ENCODE results near the gene HNRNPLL.

HNRNPLL gene

DNA sequence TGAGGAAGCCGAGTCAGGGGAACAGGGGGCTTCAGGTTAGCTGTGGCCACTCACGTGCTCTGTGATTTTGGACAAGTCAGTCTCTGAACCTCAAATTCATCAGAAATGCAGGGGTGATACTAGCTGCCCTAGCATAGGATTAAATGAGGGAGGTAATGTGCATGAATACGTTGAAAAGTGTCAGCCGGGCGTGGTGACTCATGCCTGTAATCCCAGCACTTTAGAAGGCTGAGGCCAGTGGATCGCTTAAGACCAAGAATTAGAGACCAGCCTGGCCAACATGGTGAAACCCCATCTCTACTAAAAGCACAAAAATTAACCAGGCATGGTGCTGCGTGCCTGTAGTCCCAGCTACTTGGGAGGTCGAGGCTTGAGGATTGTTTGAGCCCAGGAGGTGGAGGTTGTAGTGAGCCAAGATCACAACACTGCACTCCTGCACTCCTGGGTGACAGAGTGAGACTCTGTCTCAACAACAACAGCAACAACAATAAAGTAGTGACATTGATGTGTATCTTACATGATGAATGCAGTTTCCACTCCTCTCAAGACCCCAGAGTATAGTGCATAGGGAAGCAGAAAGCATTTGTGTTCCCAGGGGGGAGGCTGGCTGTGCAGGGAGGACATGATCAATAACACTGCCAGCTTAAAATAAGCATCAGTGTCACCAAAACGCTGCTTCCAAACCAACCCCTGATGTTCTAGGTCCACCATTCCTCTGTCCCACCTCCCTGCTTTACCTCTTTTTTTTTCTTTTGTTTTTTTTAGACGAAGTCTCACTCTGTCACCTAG is 68.8 kb downstream of the HNRNPLL start:
- DNase-seq (ENCODE audit: low read depth) = no peak
- TF ChIP-seq MAX (IDR thresholded peaks at IDR 0.05; ENCODE audit: low read depth, low read length) (no peak), POLR2A (IDR thresholded peaks at IDR 0.05; ENCODE audit: extremely low read depth, insufficient read length) (no peak), MYC (IDR thresholded peaks at IDR 0.05; ENCODE audit: low read depth, low read length) (no peak)
- TF ChIP-seq, protein P1, sequence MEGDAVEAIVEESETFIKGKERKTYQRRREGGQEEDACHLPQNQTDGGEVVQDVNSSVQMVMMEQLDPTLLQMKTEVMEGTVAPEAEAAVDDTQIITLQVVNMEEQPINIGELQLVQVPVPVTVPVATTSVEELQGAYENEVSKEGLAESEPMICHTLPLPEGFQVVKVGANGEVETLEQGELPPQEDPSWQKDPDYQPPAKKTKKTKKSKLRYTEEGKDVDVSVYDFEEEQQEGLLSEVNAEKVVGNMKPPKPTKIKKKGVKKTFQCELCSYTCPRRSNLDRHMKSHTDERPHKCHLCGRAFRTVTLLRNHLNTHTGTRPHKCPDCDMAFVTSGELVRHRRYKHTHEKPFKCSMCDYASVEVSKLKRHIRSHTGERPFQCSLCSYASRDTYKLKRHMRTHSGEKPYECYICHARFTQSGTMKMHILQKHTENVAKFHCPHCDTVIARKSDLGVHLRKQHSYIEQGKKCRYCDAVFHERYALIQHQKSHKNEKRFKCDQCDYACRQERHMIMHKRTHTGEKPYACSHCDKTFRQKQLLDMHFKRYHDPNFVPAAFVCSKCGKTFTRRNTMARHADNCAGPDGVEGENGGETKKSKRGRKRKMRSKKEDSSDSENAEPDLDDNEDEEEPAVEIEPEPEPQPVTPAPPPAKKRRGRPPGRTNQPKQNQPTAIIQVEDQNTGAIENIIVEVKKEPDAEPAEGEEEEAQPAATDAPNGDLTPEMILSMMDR (IDR thresholded peaks at IDR 0.05; ENCODE audit: low read depth, low read length) = no peak
- no peak overlapping the region for H3K4me3 ChIP-seq (ENCODE audit: low read depth, low read length)

DNA sequence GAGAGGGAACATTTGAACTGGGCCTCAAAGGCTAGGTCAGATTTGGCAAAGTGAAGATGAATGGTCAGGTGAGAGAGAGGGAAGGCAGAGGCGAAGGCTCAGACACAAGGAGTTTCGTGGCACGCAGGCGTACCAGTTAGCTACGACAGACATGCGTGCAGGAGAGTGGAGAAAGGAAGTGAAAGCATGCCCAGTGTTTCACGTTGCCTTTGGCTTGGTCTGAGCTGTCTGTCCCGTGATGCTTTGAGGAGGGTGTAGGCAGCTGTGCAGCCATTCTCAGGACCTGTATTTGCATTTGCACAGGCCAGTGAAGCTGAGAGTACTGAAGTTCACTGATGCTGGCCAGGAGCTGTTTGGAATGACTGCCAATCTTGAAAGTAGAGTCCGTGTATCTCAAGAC is 69.5 kb downstream of the HNRNPLL start:
- DNase-seq (ENCODE audit: low read depth) = no peak
- TF ChIP-seq MAX (IDR thresholded peaks at IDR 0.05; ENCODE audit: low read depth, low read length) (no peak), POLR2A (IDR thresholded peaks at IDR 0.05; ENCODE audit: extremely low read depth, insufficient read length) (no peak), MYC (IDR thresholded peaks at IDR 0.05; ENCODE audit: low read depth, low read length) (no peak)
- TF ChIP-seq, protein P1 (IDR thresholded peaks at IDR 0.05; ENCODE audit: low read depth, low read length) = no peak

DNA sequence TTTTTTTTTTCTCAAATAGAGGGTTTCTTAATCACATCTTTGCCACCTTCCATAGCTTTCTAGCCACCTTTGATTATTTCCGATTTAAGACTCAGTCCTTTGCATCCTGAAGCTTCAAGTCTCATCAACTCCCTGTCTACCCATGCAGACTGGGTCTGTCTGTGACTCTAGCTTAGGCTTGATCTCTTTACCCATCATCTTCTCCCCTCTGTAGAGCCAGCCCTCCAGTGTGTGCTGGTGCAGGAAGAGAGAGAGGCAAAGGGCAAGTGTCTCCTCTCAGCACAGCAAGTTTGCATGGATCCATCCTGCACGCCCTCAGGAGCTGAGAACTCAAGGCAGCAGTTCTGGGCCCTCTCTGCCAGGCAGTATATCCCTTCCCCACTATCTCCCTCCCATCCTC is 70.4 kb downstream of the HNRNPLL start:
- no peak for DNase-seq (ENCODE audit: low read depth)
- no peak for TF ChIP-seq MAX (IDR thresholded peaks at IDR 0.05; ENCODE audit: low read depth, low read length)
- TF ChIP-seq POLR2A (IDR thresholded peaks at IDR 0.05; ENCODE audit: extremely low read depth, insufficient read length) = no peak
- TF ChIP-seq MYC (IDR thresholded peaks at IDR 0.05; ENCODE audit: low read depth, low read length) = no peak
- TF ChIP-seq, protein P1 (IDR thresholded peaks at IDR 0.05; ENCODE audit: low read depth, low read length) = no peak
- H3K4me3 ChIP-seq (ENCODE audit: low read depth, low read length) = no peak overlapping the region

More for the DNA sequence above, 69.5 kb downstream of the HNRNPLL start:
- H3K4me3 ChIP-seq (ENCODE audit: low read depth, low read length) = no peak overlapping the region

- no peak overlapping the region for H3K4me3 ChIP-seq (ENCODE audit: low read depth, low read length)
- DNase-seq (ENCODE audit: low read depth) = no peak
- TF ChIP-seq MYC (IDR thresholded peaks at IDR 0.05; ENCODE audit: low read depth, low read length) (no peak), POLR2A (IDR thresholded peaks at IDR 0.05; ENCODE audit: extremely low read depth, insufficient read length) (no peak), MAX (IDR thresholded peaks at IDR 0.05; ENCODE audit: low read depth, low read length) (no peak)
- TF ChIP-seq, protein P1 (IDR thresholded peaks at IDR 0.05; ENCODE audit: low read depth, low read length) = no peak
These were observed 73.5 kb downstream of the HNRNPLL start for GRCh38 chr2:38529208-38529607.

DNA sequence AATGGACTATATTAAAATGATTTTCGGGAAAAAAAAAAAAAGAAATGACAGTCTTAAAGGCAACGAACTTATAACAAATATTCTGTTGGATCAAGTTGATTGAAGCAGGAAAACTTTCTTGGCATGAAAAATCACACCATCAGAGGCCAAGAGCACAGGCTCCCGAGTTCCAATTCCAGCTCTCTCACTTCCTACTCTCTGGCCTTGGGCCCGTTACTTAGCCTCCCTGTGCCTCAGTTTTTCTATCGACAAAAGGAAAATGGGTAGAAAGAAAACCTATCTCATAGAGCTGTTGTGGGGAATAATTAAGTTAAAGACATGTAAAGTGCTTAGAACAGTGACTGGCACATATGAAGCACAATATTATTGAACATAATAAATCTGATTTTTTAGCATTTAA is 74.2 kb downstream of the HNRNPLL start:
- DNase-seq (ENCODE audit: low read depth) = no peak

More for the DNA sequence above, 74.2 kb downstream of the HNRNPLL start:
- H3K4me3 ChIP-seq (ENCODE audit: low read depth, low read length) = peak overlapping the region; percentile 14
- TF ChIP-seq POLR2A (IDR thresholded peaks at IDR 0.05; ENCODE audit: extremely low read depth, insufficient read length) (no peak), MYC (IDR thresholded peaks at IDR 0.05; ENCODE audit: low read depth, low read length) (no peak), MAX (IDR thresholded peaks at IDR 0.05; ENCODE audit: low read depth, low read length) (no peak)
- TF ChIP-seq, protein P1 (IDR thresholded peaks at IDR 0.05; ENCODE audit: low read depth, low read length) = no peak

All from NB4 (cell line).